ENCODE data around the gene OR2T6.
"Not testable (repeated sequence)": the region's sequence is repeated elsewhere in the genome, so short reads cannot be mapped to it uniquely, and the experiment has no call there.

OR2T6 gene

DNA sequence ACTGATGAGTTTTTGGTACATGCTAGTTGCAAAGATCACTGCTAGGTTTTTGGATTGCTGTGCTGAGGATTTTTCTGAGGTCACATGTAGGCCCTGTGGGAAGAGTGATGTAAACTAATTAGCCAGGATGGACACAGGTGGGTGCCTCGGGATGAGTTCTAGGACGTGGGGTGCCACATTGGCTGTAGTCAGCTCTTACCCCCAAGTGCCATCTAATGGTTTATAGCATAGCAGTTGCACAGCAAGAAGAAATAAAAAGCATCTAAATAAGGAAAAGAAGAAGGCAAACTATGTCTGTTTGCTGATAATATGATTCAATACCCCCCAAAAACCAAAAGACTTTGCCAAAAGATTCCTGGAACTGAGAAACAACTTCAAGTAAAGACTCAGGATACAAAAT is 17.5 kb downstream of the OR2T6 start:
- no peak overlapping the region for H3K4me3 ChIP-seq (ENCODE audit: low read depth, low read length)
- no peak overlapping the region for H3K27ac ChIP-seq (ENCODE audit: low read depth, low read length)
- H3K36me3 ChIP-seq (ENCODE audit: control insufficient read depth, insufficient read depth, low read length), result no peaks in the 10 kb centered on the region
- no peak overlapping the region for H3K9ac ChIP-seq (ENCODE audit: low read depth, low read length)
- no peaks in the 10 kb centered on the region for H3K4me1 ChIP-seq (ENCODE audit: control insufficient read depth, insufficient read depth, low read length)
- peaks cover 76% of the 10 kb centered on the region for H3K9me3 ChIP-seq (ENCODE audit: control insufficient read depth, insufficient read depth, low read length)
- H3K27me3 ChIP-seq (ENCODE audit: control insufficient read depth, insufficient read depth, low read length), result no peaks in the 10 kb centered on the region

DNA sequence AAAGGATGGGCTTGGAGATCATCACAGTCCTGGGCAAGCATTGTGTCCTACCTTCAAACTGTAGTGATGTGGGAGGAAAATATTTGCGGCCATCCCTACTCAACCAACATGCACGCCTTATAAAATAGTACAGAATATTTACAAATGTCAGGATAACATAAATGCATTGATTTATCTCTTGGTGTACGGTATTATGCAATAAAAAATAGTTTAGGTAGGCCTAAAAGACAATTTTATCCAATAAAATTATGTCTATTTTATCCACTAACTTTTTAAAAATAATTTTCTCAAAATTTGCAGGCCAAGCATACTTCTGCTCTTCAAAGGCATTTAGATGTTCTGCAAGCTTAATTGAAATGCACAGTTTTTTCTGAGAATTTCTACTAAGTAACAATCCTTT is 27.2 kb downstream of the OR2T6 start, which contains the start of gene OR2T1:
Gene OR2T1 (plus strand): TSS at position 301 of the 400 bp plus-strand sequence. CDS start 3,100 bp downstream, outside the sequence.
- no peak within 1 kb of the TSS for H3K9ac ChIP-seq (ENCODE audit: low read depth, low read length)

DNA sequence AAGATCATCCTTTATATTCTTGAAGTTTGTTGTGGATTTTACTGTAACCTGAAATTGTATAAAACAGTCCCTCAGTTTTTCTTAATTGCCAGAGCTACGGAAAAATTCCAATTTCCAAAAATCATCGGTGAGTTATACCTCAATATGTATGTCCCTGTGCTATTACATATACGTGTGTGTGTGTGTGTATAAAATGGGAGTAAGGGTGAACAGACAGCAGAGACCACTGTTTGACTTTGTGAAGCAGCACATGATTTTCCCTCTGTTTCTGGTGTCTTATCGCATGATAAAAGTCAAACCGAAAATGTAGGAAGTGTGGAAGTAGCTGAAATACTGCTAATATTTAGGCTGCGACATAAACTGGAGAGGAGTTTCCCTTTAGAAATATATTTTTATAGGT is 28.5 kb downstream of the OR2T6 start:
- H3K4me1 ChIP-seq (ENCODE audit: control insufficient read depth, insufficient read depth, low read length), result no peaks in the 10 kb centered on the region
- no peak overlapping the region for H3K27ac ChIP-seq (ENCODE audit: low read depth, low read length)
- H3K27me3 ChIP-seq (ENCODE audit: control insufficient read depth, insufficient read depth, low read length), result no peaks in the 10 kb centered on the region
- H3K4me3 ChIP-seq (ENCODE audit: low read depth, low read length), result peak overlapping the region; percentile 23
- no peaks in the 10 kb centered on the region for H3K36me3 ChIP-seq (ENCODE audit: control insufficient read depth, insufficient read depth, low read length)
- H3K9ac ChIP-seq (ENCODE audit: low read depth, low read length), result no peak overlapping the region
- H3K9me3 ChIP-seq (ENCODE audit: control insufficient read depth, insufficient read depth, low read length), result peaks cover 91% of the 10 kb centered on the region

More for the DNA sequence above, 27.2 kb downstream of the OR2T6 start, which contains the start of gene OR2T1:
- Histone ChIP-seq H3K27me3 (ENCODE audit: control insufficient read depth, insufficient read depth, low read length) (no peaks in the 10 kb centered on the region), H3K4me1 (ENCODE audit: control insufficient read depth, insufficient read depth, low read length) (no peaks in the 10 kb centered on the region), H3K27ac (ENCODE audit: low read depth, low read length) (no peak within 1 kb of the TSS), H3K4me3 (ENCODE audit: low read depth, low read length) (peak within 1 kb of the TSS; percentile 23; the same call in 1 of the 2 replicates), H3K9me3 (ENCODE audit: control insufficient read depth, insufficient read depth, low read length) (peaks cover 98% of the 10 kb centered on the region), H3K36me3 (ENCODE audit: control insufficient read depth, insufficient read depth, low read length) (no peaks in the 10 kb centered on the region)

DNA sequence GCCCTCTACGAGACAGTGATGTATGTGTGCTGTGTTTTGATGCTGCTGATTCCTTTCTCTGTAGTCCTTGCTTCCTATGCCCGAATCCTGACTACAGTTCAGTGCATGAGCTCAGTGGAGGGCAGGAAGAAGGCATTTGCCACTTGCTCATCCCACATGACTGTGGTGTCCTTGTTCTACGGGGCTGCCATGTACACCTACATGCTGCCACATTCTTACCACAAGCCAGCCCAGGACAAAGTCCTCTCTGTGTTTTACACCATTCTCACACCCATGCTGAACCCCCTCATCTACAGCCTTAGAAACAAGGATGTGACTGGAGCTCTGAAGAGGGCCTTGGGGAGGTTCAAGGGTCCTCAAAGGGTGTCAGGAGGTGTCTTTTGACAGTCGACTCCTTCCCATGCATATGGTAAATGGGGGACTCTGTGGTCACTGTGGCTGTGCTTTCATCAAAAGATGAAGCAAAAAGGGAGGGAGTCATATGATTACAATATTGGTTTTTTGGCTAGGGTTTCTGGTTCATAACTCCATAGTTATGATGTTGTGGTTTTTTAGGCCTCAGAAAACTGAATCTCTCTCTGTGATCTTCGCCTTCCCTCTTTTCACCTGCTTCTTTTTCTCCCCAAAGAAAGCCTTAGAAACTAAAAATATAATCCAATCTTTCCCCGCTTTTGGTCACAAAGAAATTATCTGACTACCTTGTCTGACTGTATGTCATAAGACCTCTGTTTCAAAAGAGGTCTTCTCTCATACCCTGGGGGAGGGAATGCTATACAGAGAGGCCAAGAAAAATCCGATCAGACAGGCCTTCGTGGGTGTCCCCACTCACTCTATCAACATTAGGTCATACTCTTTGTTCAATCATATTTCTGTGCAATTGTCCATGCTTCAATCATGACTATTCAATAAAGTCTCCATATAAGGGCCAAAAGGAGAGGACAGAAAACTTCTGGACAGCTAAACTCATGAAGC is 31.5 kb downstream of the OR2T6 start:
- Histone ChIP-seq H3K27me3 (ENCODE audit: control insufficient read depth, insufficient read depth, low read length) (no peaks in the 10 kb centered on the region), H3K4me1 (ENCODE audit: control insufficient read depth, insufficient read depth, low read length) (no peaks in the 10 kb centered on the region), H3K36me3 (ENCODE audit: control insufficient read depth, insufficient read depth, low read length) (no peaks in the 10 kb centered on the region), H3K4me3 (ENCODE audit: low read depth, low read length) (no peak overlapping the region; the same call in 1 of the 2 replicates), H3K27ac (ENCODE audit: low read depth, low read length) (no peak overlapping the region), H3K9ac (ENCODE audit: low read depth, low read length) (no peak overlapping the region), H3K9me3 (ENCODE audit: control insufficient read depth, insufficient read depth, low read length) (peaks cover 91% of the 10 kb centered on the region)

DNA sequence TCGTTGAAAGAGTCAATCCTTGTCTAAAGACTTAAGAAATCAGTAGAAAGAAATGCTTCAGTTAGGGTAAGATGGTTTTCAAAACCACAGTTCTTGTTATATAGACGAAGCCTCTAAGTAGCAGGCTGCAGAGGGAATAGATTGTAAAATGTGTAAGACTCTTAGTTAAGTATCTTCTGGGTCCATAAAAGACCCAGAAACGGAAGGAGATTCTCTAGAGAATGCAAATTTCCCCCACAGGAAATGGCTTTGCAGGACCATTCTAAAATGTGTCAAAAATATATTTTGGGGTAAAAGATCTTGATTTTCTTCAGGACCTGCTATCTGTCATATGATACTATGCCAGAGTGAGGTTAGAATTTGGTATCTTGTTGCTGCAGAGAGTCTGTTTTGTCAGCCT is 40.7 kb downstream of the OR2T6 start:
- H3K4me3 ChIP-seq (ENCODE audit: low read depth, low read length), result peak overlapping the region; percentile 4; the same call in 1 of the 2 replicates
- no peaks in the 10 kb centered on the region for H3K4me1 ChIP-seq (ENCODE audit: control insufficient read depth, insufficient read depth, low read length)
- H3K36me3 ChIP-seq (ENCODE audit: control insufficient read depth, insufficient read depth, low read length), result no peaks in the 10 kb centered on the region
- H3K9me3 ChIP-seq (ENCODE audit: control insufficient read depth, insufficient read depth, low read length), result peaks cover 92% of the 10 kb centered on the region
- H3K9ac ChIP-seq (ENCODE audit: low read depth, low read length), result no peak overlapping the region
- no peaks in the 10 kb centered on the region for H3K27me3 ChIP-seq (ENCODE audit: control insufficient read depth, insufficient read depth, low read length)
- no peak overlapping the region for H3K27ac ChIP-seq (ENCODE audit: low read depth, low read length)

DNA sequence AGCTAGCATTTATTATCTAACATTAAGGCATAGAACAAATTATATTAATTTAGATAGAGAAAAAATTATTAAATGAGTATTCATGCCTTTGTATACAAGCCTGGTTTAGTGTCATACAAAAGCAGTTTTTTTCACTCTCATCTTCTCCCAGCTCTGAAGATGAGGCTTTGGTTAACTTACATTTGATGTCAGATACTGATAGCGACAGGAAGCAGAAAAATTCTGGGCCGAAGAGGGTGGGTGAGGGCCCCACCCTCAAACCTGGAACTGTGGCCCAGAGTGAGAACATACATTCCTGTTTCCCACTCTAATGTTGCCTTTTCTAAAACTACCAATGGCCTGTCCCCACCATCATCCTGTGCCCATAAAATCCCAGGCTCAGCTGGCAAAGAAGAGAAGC is 42.3 kb downstream of the OR2T6 start:
- Histone ChIP-seq H3K27me3 (ENCODE audit: control insufficient read depth, insufficient read depth, low read length) (no peaks in the 10 kb centered on the region), H3K36me3 (ENCODE audit: control insufficient read depth, insufficient read depth, low read length) (no peaks in the 10 kb centered on the region), H3K9ac (ENCODE audit: low read depth, low read length) (no peak overlapping the region), H3K4me1 (ENCODE audit: control insufficient read depth, insufficient read depth, low read length) (no peaks in the 10 kb centered on the region), H3K27ac (ENCODE audit: low read depth, low read length) (no peak overlapping the region), H3K9me3 (ENCODE audit: control insufficient read depth, insufficient read depth, low read length) (peaks cover 90% of the 10 kb centered on the region), H3K4me3 (ENCODE audit: low read depth, low read length) (no peak overlapping the region; the same call in 1 of the 2 replicates)

DNA sequence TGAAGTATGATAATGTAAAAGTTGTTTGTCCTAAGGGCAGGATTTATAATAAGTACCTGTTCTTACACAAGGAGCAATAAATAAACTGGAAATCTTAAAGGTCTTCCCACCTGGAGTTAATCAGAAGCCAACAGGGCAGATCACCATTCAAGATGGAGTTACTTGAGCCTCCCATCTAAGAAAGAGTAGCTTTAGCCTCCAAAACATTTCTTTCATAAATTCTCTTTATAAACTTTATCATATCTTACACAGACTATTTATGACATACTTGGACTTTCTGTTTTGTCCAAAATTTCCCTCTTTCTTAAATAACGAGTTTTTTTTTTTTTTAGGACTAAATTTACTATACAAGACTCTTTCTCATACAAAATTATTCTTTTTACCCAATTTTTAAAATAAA is 45.8 kb downstream of the OR2T6 start:
- Histone ChIP-seq H3K4me3 (ENCODE audit: low read depth, low read length) (no peak overlapping the region), H3K27ac (ENCODE audit: low read depth, low read length) (no peak overlapping the region), H3K27me3 (ENCODE audit: control insufficient read depth, insufficient read depth, low read length) (no peaks in the 10 kb centered on the region), H3K36me3 (ENCODE audit: control insufficient read depth, insufficient read depth, low read length) (no peaks in the 10 kb centered on the region), H3K9ac (ENCODE audit: low read depth, low read length) (no peak overlapping the region), H3K9me3 (ENCODE audit: control insufficient read depth, insufficient read depth, low read length) (peaks cover 78% of the 10 kb centered on the region), H3K4me1 (ENCODE audit: control insufficient read depth, insufficient read depth, low read length) (no peaks in the 10 kb centered on the region)

DNA sequence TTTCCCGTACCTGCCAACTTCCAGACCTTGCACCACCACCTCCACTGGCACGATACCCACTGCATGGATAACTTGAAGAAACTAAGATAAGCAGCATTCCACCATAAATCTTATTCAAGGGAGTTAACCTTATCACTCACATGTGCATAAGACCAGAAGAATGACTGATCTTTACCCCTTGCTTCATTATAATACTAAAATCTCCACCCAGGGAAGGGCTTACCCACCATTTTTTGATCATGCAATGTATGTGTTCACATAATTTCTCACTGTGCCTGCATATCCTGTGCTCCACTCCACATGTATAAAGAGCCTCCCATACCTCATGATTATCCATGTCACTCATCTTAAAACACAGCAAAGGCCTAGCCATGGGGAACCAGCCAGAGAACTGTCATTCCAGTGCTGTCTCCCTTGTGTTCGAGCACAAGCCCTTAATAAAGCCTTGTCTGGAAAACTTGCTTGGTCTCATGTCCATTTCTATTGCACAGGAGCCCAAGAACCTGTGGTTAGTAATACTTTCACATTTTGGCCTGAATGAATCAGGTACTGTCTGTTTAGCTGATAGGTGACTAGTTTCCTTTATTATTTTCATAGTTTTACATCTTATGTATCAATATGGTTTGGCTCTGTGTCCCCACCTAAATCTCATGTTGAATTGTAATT is 52.1 kb downstream of the OR2T6 start:
- not testable (repeated sequence) for H3K4me3 ChIP-seq (ENCODE audit: low read depth, low read length); H3K9ac ChIP-seq (ENCODE audit: low read depth, low read length); H3K27me3 ChIP-seq (ENCODE audit: control insufficient read depth, insufficient read depth, low read length); H3K36me3 ChIP-seq (ENCODE audit: control insufficient read depth, insufficient read depth, low read length); H3K27ac ChIP-seq (ENCODE audit: low read depth, low read length); H3K4me1 ChIP-seq (ENCODE audit: control insufficient read depth, insufficient read depth, low read length)
- peaks cover 60% of the 10 kb centered on the region for H3K9me3 ChIP-seq (ENCODE audit: control insufficient read depth, insufficient read depth, low read length)

DNA sequence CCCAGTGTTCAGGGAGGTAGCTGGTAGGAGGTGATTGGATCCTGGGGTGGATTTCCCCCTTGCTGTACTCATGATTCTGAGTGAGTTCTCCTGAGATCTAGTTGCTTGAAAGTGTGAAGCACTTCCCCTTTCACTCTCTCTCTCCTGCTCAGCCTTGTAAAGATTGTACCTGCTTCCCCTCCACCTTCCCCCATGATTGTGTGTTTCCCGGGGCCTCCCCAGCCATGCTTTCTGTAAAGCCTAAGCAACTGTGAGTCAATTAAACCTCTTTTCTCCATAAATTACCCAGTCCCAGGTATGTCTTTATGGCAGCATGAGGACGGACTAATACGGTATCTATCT is 52.6 kb downstream of the OR2T6 start:
- H3K27me3 ChIP-seq (ENCODE audit: control insufficient read depth, insufficient read depth, low read length); H3K4me3 ChIP-seq (ENCODE audit: low read depth, low read length); H3K27ac ChIP-seq (ENCODE audit: low read depth, low read length); H3K9ac ChIP-seq (ENCODE audit: low read depth, low read length); H3K4me1 ChIP-seq (ENCODE audit: control insufficient read depth, insufficient read depth, low read length); H3K36me3 ChIP-seq (ENCODE audit: control insufficient read depth, insufficient read depth, low read length): not testable (repeated sequence)
- peaks cover 57% of the 10 kb centered on the region for H3K9me3 ChIP-seq (ENCODE audit: control insufficient read depth, insufficient read depth, low read length)

DNA sequence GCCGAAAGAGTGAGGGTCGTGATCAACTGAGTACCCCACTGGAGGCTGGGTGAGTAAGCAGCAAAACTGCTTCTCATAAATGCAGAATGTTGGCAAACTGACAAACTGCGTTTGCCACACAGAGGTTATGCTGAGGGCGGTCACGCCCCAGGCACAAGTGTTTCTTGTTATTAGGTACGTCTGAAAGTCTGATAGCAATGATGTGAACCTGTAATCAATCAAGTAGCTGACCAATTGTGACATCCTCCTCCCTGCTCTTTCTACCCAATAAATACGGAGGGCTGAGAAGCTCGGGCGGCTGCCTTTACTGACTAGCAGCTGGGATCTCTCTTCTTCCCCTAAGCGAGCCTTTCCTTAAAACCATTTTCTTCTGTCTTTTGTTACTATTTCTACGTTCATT is 56.1 kb downstream of the OR2T6 start:
- not testable (repeated sequence) for H3K36me3 ChIP-seq (ENCODE audit: control insufficient read depth, insufficient read depth, low read length); H3K27me3 ChIP-seq (ENCODE audit: control insufficient read depth, insufficient read depth, low read length); H3K27ac ChIP-seq (ENCODE audit: low read depth, low read length); H3K9ac ChIP-seq (ENCODE audit: low read depth, low read length); H3K4me3 ChIP-seq (ENCODE audit: low read depth, low read length); H3K4me1 ChIP-seq (ENCODE audit: control insufficient read depth, insufficient read depth, low read length)
- peaks cover 54% of the 10 kb centered on the region for H3K9me3 ChIP-seq (ENCODE audit: control insufficient read depth, insufficient read depth, low read length)

DNA sequence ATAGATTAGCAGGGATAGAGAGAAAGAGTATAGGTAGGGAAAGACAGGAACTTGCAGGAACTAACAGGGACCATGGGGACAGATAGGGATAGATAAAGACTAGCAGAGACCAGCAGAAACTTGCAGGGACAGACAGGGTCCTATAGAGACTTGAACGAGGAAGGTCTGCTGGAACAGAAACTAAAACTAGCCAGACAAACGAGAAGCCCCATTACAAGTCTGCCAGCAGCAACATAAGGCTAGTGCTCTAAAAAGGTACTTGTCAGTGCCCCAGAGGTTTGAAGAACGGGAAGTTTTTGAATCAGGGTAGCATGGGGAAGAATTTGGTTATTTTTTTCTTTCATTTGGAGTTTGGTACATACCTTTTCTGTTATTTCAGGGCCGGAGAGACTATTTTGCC is 56.7 kb downstream of the OR2T6 start:
- not testable (repeated sequence) for H3K4me1 ChIP-seq (ENCODE audit: control insufficient read depth, insufficient read depth, low read length); H3K36me3 ChIP-seq (ENCODE audit: control insufficient read depth, insufficient read depth, low read length); H3K9ac ChIP-seq (ENCODE audit: low read depth, low read length); H3K27ac ChIP-seq (ENCODE audit: low read depth, low read length); H3K27me3 ChIP-seq (ENCODE audit: control insufficient read depth, insufficient read depth, low read length); H3K4me3 ChIP-seq (ENCODE audit: low read depth, low read length)
- peaks cover 50% of the 10 kb centered on the region for H3K9me3 ChIP-seq (ENCODE audit: control insufficient read depth, insufficient read depth, low read length)
